Ovary (tissue), 9 donors: ENCODE results near the gene PPFIA2. TPM values are rescaled to one million over a fixed set of nuclear protein-coding genes. Genes with fewer than 3 reads are reported as not detected.

Experiments used
- DNase-seq, 5 donors: peaks; one replicate each; pipeline ENCODE4 v3.0.0-alpha.2; 2019 to 2020
- H3K27ac ChIP-seq, 2 donors: fragments of 200-600 bp; one replicate each; pipeline versions ENCODE4 v1.5.1 to v1.8.0; 2019 to 2022
- H3K27me3 ChIP-seq: fragments of 200-600 bp; one replicate; pipeline ENCODE4 v1.8.0; 2022
- H3K36me3 ChIP-seq: fragments of 200-600 bp; sonication (generic); one replicate; pipeline ENCODE4 v1.5.1; 2019
- H3K4me1 ChIP-seq: one replicate; pipeline ENCODE4 v1.8.1; 2013; ENCODE audit warnings: mild to moderate bottlenecking, moderate library complexity; ENCODE audit not compliant: insufficient read depth
- H3K4me3 ChIP-seq: fragments of 200-600 bp; sonication (generic); one replicate; pipeline ENCODE4 v1.5.1; 2017
- H3K9me3 ChIP-seq, 2 donors: fragments of 200-600 bp in 1 of 2; sonication (generic) in 1 of 2; one replicate each; pipeline versions ENCODE4 v1.5.1 to v1.8.1; 2013 to 2019; ENCODE audit warnings: mild to moderate bottlenecking in 1 of 2, moderate library complexity in 1 of 2
- CTCF ChIP-seq, 3 donors: fragments of 450-650 bp in 2 of 3; fragments of 200-600 bp in 1 of 3; IDR thresholded peaks; one replicate each; pipeline versions ENCODE4 v1.5.1 to v1.8.0; 2016 to 2022; ENCODE audit warnings: antibody characterized with exemption in 3 of 3, mild to moderate bottlenecking in 1 of 3
- EP300 ChIP-seq: sonication (generic); formaldehyde crosslinking; IDR thresholded peaks from one replicate; pipeline ENCODE4 v1.6.1; 2017; ENCODE audit warnings: antibody characterized with exemption
- POLR2A ChIP-seq: fragments of 450-650 bp; IDR thresholded peaks from one replicate; pipeline ENCODE4 v1.6.1; 2017; ENCODE audit warnings: antibody characterized with exemption, mild to moderate bottlenecking, moderate library complexity
- WGBS, 3 donors: extraction: QIAGEN DNeasy Blood & Tissue Kit in 1 of 3; methylation state at CpG; one replicate each; pipeline versions ENCODE4 v1.1.5 to v1.1.7; 2013 to 2017; 5-methylcytosine and 5-hydroxymethylcytosine counted together
- intact Hi-C, 4 donors: fragments of 100-400 bp; cut with DNase I; formaldehyde crosslinking; loops; one replicate each; pipeline versions ENCODE4 v1.11.0 to v1.15.1; 2022 to 2023
- polyA plus RNA-seq, 2 donors: library from polyadenylated mRNA; stranded (reverse); fragments of 200-250 nt in 1 of 2; fragments of 350-450 nt in 1 of 2; fragmentation: Illumina TruSeq in 1 of 2; extraction: RNeasy Lipid Tissue Mini Kit (QIAGEN cat#74804) in 1 of 2; gene quantifications; one replicate each; pipeline ENCODE4 v1.2.3, GENCODE V29; 2013 to 2014
- total RNA-seq, 7 donors: library from RNA; depleted of rRNA in 2 of 7; stranded (reverse); fragments of >200 nt in 2 of 7; fragmentation: NEBNext Ultra II Directional in 3 of 7; extraction: Animal tissue kit (Norgen Biotek cat#: 25700) in 3 of 7; gene quantifications; one replicate each; pipeline versions ENCODE4 v1.1.0 to v1.2.4, GENCODE V29; 2016 to 2023
- donor health status: DM: no; HTN: no; CAD: no; lungs with moderate emphysema.
- donor health status: DM: no; HTN: no; CAD: no.
- donor health status: Bipolar disorder and iron deficiency.
- donor health status: DM: yes; HTN: yes; CAD: no.
- donor health status: DM: no; HTN: no; CAD: no.
- donor health status: DM: yes; HTN: yes; CAD: no.

The PPFIA2 gene
- total and polyA plus RNA-seq, 9 donors, result 0.99 to 8.3 (median 3.4) TPM

GRCh38 chr12:81450920-81451739 is 308.0 kb downstream of the PPFIA2 start:
- no peak for DNase-seq
- Histone ChIP-seq H3K36me3 (no peaks in the 10 kb centered on the region), H3K27ac (no peak overlapping the region), H3K9me3 (no peaks in the 10 kb centered on the region), H3K27me3 (no peaks in the 10 kb centered on the region), H3K4me1 (no peaks in the 10 kb centered on the region), H3K4me3 (no peak overlapping the region)
- TF ChIP-seq EP300 (no peak), CTCF (IDR thresholded peaks at IDR 0.05) (no peak), POLR2A (no peak)
- 40 to 44% (median 41%) methylated on average over 5 of the region's 5 CpGs for WGBS, 3 donors
- intact Hi-C loops, result no loop called here

- intact Hi-C loops, result no loop called here
Observed at GRCh38 chr12:81441629-81442028, 317.5 kb downstream of the PPFIA2 start.

GRCh38 chr12:81440001-81440400 is 319.1 kb downstream of the PPFIA2 start:
- H3K27me3 ChIP-seq, result no peaks in the 10 kb centered on the region
- no peak for TF ChIP-seq EP300
- TF ChIP-seq POLR2A, result no peak
- TF ChIP-seq CTCF (IDR thresholded peaks at IDR 0.05), result no peak

More at GRCh38 chr12:81441629-81442028, 317.5 kb downstream of the PPFIA2 start:
- Histone ChIP-seq H3K9me3 (no peaks in the 10 kb centered on the region), H3K36me3 (no peaks in the 10 kb centered on the region), H3K4me1 (no peaks in the 10 kb centered on the region), H3K4me3 (no peak overlapping the region), H3K27ac (no peak overlapping the region), H3K27me3 (no peaks in the 10 kb centered on the region)
- no peak for DNase-seq
- WGBS, 3 donors, result 86 to 91% (median 87%) methylated on average over 6 of the region's 6 CpGs
- TF ChIP-seq POLR2A, result no peak
- TF ChIP-seq EP300, result no peak
- TF ChIP-seq CTCF (IDR thresholded peaks at IDR 0.05), result no peak

GRCh38 chr12:81439344-81439743 is 319.8 kb downstream of the PPFIA2 start:
- 75 to 82% (median 77%) methylated on average over 5 of the region's 5 CpGs for WGBS, 3 donors
- H3K27ac ChIP-seq, result no peak overlapping the region
- H3K27me3 ChIP-seq, result no peaks in the 10 kb centered on the region
- no peak overlapping the region for H3K4me3 ChIP-seq
- DNase-seq, result no peak
- TF ChIP-seq CTCF (IDR thresholded peaks at IDR 0.05) (no peak), POLR2A (no peak), EP300 (no peak)
- intact Hi-C loops, result no loop called here
- H3K4me1 ChIP-seq, result no peaks in the 10 kb centered on the region
- no peaks in the 10 kb centered on the region for H3K36me3 ChIP-seq
- no peaks in the 10 kb centered on the region for H3K9me3 ChIP-seq

More at GRCh38 chr12:81440001-81440400, 319.1 kb downstream of the PPFIA2 start:
- Histone ChIP-seq H3K9me3 (no peaks in the 10 kb centered on the region), H3K4me1 (no peaks in the 10 kb centered on the region), H3K27ac (no peak overlapping the region), H3K4me3 (no peak overlapping the region), H3K36me3 (no peaks in the 10 kb centered on the region)
- WGBS, 3 donors, result 84 to 87% (median 85%) methylated on average over 3 of the region's 3 CpGs
- intact Hi-C loops, result no loop called here
- no peak for DNase-seq
